Spleen (tissue), 11 donors: ENCODE data around the gene CASP3. TPM values are rescaled to one million over a fixed set of nuclear protein-coding genes. Genes with fewer than 3 reads are reported as not detected.

Experiments
- DNase-seq: peaks from one replicate; pipeline ENCODE4 v3.0.0-alpha.2; 2020
- H3K27ac ChIP-seq, 8 donors: fragments of 200-600 bp; sonication (generic) in 7 of 8; 1 replicate in 4 of 8; 2 replicates in 4 of 8; pipeline versions ENCODE4 v1.5.0 to v1.8.0; 2016 to 2021; ENCODE audit warnings: inconsistent platforms in 4 of 8, mild to moderate bottlenecking in 4 of 8, moderate library complexity in 1 of 8
- H3K27me3 ChIP-seq, 7 donors: fragments of 200-600 bp; sonication (generic) in 6 of 7; replicated peaks in 1 of 7; 1 replicate in 4 of 7; 2 replicates in 3 of 7; pipeline versions ENCODE4 v1.5.0 to v1.8.0; 2016 to 2021; ENCODE audit warnings: inconsistent platforms in 3 of 7, mild to moderate bottlenecking in 1 of 7
- H3K36me3 ChIP-seq, 6 donors: fragments of 200-600 bp; sonication (generic) in 5 of 6; 1 replicate in 4 of 6; 2 replicates in 2 of 6; pipeline versions ENCODE4 v1.5.0 to v1.8.0; 2016 to 2021; ENCODE audit warnings: inconsistent platforms in 2 of 6
- H3K4me1 ChIP-seq, 6 donors: fragments of 200-600 bp; sonication (generic) in 5 of 6; 1 replicate in 3 of 6; 2 replicates in 3 of 6; pipeline versions ENCODE4 v1.5.0 to v1.8.0; 2016 to 2021; ENCODE audit warnings: inconsistent platforms in 3 of 6
- H3K4me3 ChIP-seq, 8 donors: fragments of 200-600 bp; sonication (generic) in 7 of 8; 1 replicate in 4 of 8; 2 replicates in 4 of 8; pipeline versions ENCODE4 v1.5.0 to v1.8.0; 2016 to 2021; ENCODE audit warnings: inconsistent platforms in 4 of 8, mild to moderate bottlenecking in 4 of 8, moderate library complexity in 2 of 8
- H3K9me3 ChIP-seq, 8 donors: fragments of 200-600 bp; sonication (generic) in 7 of 8; 1 replicate in 4 of 8; 2 replicates in 4 of 8; pipeline versions ENCODE4 v1.5.0 to v1.8.0; 2016 to 2021; ENCODE audit warnings: inconsistent platforms in 4 of 8
- POLR2A ChIP-seq, 3 donors: fragments of 450-650 bp; IDR thresholded peaks; one replicate each; pipeline ENCODE4 v1.5.1; 2017; ENCODE audit warnings: antibody characterized with exemption in 3 of 3, mild to moderate bottlenecking in 1 of 3
- POLR2AphosphoS5 ChIP-seq, 3 donors: sonication (generic); formaldehyde crosslinking; IDR thresholded peaks; one replicate each; pipeline ENCODE4 v1.5.1; 2017; ENCODE audit warnings: antibody characterized with exemption in 3 of 3
- WGBS, 5 donors: extraction: QIAGEN DNeasy Blood & Tissue Kit in 3 of 5; methylation state at CpG; one replicate each; pipeline versions ENCODE4 v1.1.5 to v1.1.7; 2013 to 2018; 5-methylcytosine and 5-hydroxymethylcytosine counted together
- intact Hi-C: fragments of 100-400 bp; cut with DNase I; formaldehyde crosslinking; loops from one replicate; pipeline ENCODE4 v1.15.0; 2023; ENCODE audit warnings: low total_unique reads
- polyA plus RNA-seq, 3 donors: library from polyadenylated mRNA; stranded (reverse); fragments of 200-250 nt; gene quantifications; one replicate each; pipeline ENCODE4 v1.2.1, GENCODE V29; 2013
- total RNA-seq, 7 donors: library from RNA; depleted of rRNA in 3 of 7; stranded (reverse); fragments of >200 nt in 3 of 7; fragmentation: NEBNext Ultra II Directional in 4 of 7; extraction: Animal tissue kit (Norgen Biotek cat#: 25700) in 4 of 7; gene quantifications; one replicate each; pipeline versions ENCODE4 v1.1.0 to v1.2.1, GENCODE V29; 2016 to 2021
- TF ChIP-seq, protein P1 (sequence below), 11 experiments: fragments of 200-600 bp in 7 of 11; fragments of 450-650 bp in 4 of 11; sonication (generic) in 4 of 11; IDR thresholded peaks in 8 of 11; conservative IDR thresholded peaks in 3 of 11; 1 replicate in 7 of 11; 2 replicates in 4 of 11; pipeline versions ENCODE4 v1.4.0 to v1.8.0; 2016 to 2021; ENCODE audit warnings: antibody characterized with exemption in 11 of 11, inconsistent platforms in 4 of 11, mild to moderate bottlenecking in 1 of 11
- donor health status: healthy with polysubstance abuse.
- donor health status: DM: no; HTN: no; CAD: no; lungs with moderate emphysema.
- donor health status: DM: no; HTN: no; CAD: no.
- donor health status: Bipolar disorder and iron deficiency.
- donor health status: healthy.
- donor health status: DM: no; HTN: no; CAD: no.
- donor health status: DM: yes; HTN: yes; CAD: no.

The CASP3 gene
- total and polyA plus RNA-seq, 10 donors: 12.1 to 48.3 (median 29.7) TPM

DNA sequence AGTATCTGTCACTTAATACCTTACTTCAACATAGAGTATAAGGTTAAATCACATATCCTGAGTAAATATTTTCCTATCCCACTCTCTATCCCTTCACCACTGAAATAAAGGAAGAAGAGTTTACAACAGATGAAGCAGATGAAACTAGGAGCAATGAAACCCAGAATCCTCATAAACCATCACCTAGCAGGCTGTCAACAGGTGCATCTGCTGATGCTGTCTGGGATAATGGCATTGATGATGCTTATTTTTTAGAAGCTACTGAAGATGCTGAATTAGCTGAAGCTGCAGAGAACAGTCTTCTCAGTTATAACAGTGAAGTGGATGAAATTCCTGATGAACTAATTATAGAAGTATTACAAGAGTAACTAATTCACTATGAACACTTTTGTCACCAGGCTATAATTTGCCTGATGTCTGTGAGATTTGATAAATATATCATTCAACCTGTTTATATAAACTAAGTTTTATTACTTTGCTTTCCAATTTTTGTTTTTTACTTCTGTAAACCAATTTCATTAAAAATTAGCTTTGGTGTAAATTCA, 45.2 kb upstream of the CASP3 start:
- H3K27me3 ChIP-seq: no peaks in the 10 kb centered on the region
- H3K4me1 ChIP-seq: no peaks in the 10 kb centered on the region
- no peak for DNase-seq
- no peak overlapping the region for H3K27ac ChIP-seq
- intact Hi-C loops: no loop called here
- TF ChIP-seq, protein P1, sequence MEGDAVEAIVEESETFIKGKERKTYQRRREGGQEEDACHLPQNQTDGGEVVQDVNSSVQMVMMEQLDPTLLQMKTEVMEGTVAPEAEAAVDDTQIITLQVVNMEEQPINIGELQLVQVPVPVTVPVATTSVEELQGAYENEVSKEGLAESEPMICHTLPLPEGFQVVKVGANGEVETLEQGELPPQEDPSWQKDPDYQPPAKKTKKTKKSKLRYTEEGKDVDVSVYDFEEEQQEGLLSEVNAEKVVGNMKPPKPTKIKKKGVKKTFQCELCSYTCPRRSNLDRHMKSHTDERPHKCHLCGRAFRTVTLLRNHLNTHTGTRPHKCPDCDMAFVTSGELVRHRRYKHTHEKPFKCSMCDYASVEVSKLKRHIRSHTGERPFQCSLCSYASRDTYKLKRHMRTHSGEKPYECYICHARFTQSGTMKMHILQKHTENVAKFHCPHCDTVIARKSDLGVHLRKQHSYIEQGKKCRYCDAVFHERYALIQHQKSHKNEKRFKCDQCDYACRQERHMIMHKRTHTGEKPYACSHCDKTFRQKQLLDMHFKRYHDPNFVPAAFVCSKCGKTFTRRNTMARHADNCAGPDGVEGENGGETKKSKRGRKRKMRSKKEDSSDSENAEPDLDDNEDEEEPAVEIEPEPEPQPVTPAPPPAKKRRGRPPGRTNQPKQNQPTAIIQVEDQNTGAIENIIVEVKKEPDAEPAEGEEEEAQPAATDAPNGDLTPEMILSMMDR (IDR thresholded peaks at IDR 0.05 in 8 of 11, conservative IDR thresholded peaks at IDR 0.05 in 3 of 11): no peak
- TF ChIP-seq POLR2AphosphoS5 (IDR thresholded peaks at IDR 0.05): no peak
- TF ChIP-seq POLR2A (IDR thresholded peaks at IDR 0.05): no peak
- H3K4me3 ChIP-seq: no peak overlapping the region
- H3K9me3 ChIP-seq: no peaks in the 10 kb centered on the region
- peaks cover 0 to 75% (median 12%) of the 10 kb centered on the region in 6 donors for H3K36me3 ChIP-seq

DNA sequence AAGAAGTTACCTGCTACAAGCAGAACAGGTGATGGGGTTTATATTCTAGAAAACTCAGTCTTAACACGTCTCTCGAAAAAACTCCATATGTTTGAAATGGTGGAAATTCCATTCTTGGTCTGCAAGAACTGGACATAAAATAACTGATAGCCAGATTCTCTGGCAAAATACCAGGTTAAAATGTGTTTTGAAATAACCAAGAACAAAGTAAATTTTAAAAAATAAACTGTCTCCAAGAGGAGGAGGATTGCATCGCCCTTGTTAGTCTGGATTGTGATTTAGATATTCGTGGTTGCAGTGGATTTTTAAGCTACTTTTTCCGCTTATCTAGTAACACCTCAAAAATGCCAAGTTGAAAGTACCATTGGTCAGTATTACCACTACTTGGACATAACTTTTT, 43.8 kb upstream of the CASP3 start:
- no peak for DNase-seq
- H3K27ac ChIP-seq: no peak overlapping the region
- H3K4me3 ChIP-seq: no peak overlapping the region
- no peaks in the 10 kb centered on the region for H3K4me1 ChIP-seq
- no peaks in the 10 kb centered on the region for H3K27me3 ChIP-seq
- intact Hi-C loops: no loop called here
- 94 to 98% (median 97%) methylated on average over 5 of the region's 5 CpGs for WGBS, 5 donors
- TF ChIP-seq POLR2AphosphoS5 (IDR thresholded peaks at IDR 0.05): no peak
- TF ChIP-seq POLR2A (IDR thresholded peaks at IDR 0.05): no peak
- TF ChIP-seq, protein P1 (IDR thresholded peaks at IDR 0.05 in 8 of 11, conservative IDR thresholded peaks at IDR 0.05 in 3 of 11): no peak
- H3K9me3 ChIP-seq: no peaks in the 10 kb centered on the region
- peaks cover 0 to 75% (median 12%) of the 10 kb centered on the region in 6 donors for H3K36me3 ChIP-seq

DNA sequence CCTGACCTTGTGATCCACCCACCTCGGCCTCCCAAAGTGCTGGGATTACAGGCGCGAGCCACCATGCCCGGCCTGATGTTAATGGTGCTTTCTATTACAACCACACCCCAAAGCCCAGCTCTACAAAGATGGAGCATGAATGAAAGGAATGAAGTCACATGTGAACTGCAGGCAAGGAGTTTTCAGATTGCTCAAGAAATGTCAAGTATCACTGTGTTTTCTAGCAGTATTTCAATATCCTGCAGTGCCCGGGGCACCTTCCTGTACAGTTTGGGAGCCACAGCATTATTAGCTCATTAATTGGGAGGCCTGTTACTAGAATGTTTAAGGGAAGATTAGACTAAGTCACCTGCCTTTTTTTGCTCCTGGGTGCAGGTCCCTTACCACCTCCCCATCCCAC, 40.4 kb upstream of the CASP3 start:
- 47 to 80% (median 56%) methylated on average over 5 of the region's 5 CpGs for WGBS, 5 donors
- DNase-seq: no peak
- Histone ChIP-seq H3K4me1 (peaks cover 0 to 9% (median 0%) of the 10 kb centered on the region in 6 donors), H3K9me3 (no peaks in the 10 kb centered on the region), H3K27ac (no peak overlapping the region), H3K4me3 (no peak overlapping the region), H3K27me3 (no peaks in the 10 kb centered on the region), H3K36me3 (peaks cover 0 to 76% (median 12%) of the 10 kb centered on the region in 6 donors)
- no peak for TF ChIP-seq POLR2A (IDR thresholded peaks at IDR 0.05)
- intact Hi-C loops: no loop called here

DNA sequence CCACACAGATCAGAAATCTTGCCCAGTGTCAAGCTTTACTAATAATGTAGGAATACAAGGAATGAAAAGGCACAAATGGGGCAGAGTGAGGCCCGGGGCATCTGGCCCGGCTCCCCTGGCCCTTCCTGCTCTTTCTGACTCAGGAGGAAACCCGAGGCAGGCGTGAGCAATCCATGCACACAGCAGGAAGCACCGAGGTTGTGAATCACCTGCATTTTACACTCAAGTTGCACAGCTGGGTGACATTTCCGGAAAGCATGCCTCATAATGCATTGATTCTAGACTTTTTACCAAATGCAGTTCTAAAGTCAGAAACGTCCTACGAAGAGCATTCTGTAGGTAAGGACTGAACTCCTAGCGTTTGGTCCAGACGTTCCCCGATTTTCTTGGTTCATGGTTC, 39.2 kb upstream of the CASP3 start:
- TF ChIP-seq POLR2A (IDR thresholded peaks at IDR 0.05): no peak
- TF ChIP-seq, protein P1 (IDR thresholded peaks at IDR 0.05 in 8 of 11, conservative IDR thresholded peaks at IDR 0.05 in 3 of 11): no peak
- H3K36me3 ChIP-seq: peaks cover 0 to 63% (median 4%) of the 10 kb centered on the region in 6 donors
- intact Hi-C loops: no loop called here
- H3K4me1 ChIP-seq: peaks cover 0 to 12% (median 0%) of the 10 kb centered on the region in 6 donors
- H3K4me3 ChIP-seq: no peak overlapping the region
- H3K27ac ChIP-seq: no peak overlapping the region
- no peak for DNase-seq
- no peaks in the 10 kb centered on the region for H3K27me3 ChIP-seq
- 53 to 77% (median 64%) methylated on average over 11 of the region's 11 CpGs for WGBS, 5 donors
- H3K9me3 ChIP-seq: no peaks in the 10 kb centered on the region

DNA sequence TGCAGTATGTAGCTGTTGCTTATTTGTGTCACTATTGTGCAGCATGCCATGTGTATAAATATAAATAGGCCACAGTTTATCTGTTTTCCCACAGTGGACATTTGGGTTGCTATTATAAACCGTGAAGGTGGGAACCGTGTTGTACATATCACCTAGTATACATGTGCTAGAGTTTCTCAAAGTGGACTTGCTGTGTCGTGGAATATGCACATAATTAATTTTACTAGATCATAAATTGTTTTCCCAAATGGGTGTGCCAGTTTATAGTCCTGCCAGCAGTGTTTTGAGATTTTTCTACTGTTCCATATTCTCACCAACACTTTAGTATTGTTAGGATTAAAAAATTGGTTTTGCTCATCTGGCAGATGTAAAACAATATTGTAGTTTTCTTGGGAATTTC, 38.8 kb upstream of the CASP3 start:
- Histone ChIP-seq H3K27ac (no peak overlapping the region), H3K27me3 (no peaks in the 10 kb centered on the region), H3K4me1 (peaks cover 0 to 12% (median 0%) of the 10 kb centered on the region in 6 donors), H3K4me3 (no peak overlapping the region), H3K36me3 (peaks cover 0 to 60% (median 3%) of the 10 kb centered on the region in 6 donors), H3K9me3 (no peaks in the 10 kb centered on the region)
- DNase-seq: no peak
- intact Hi-C loops: no loop called here
- 60 to 64% (median 62%) methylated on average over 3 of the region's 3 CpGs for WGBS, 5 donors
- TF ChIP-seq POLR2AphosphoS5 (IDR thresholded peaks at IDR 0.05) (no peak), POLR2A (IDR thresholded peaks at IDR 0.05) (no peak)
- TF ChIP-seq, protein P1 (IDR thresholded peaks at IDR 0.05 in 8 of 11, conservative IDR thresholded peaks at IDR 0.05 in 3 of 11): no peak
